GM23248 (cell line): Measurements from ENCODE around the gene ZNF883. TPM values are rescaled to one million over a fixed set of nuclear protein-coding genes. Genes with fewer than 3 reads are reported as not detected.

Experiments
- DNase-seq: peaks from one replicate; pipeline ENCODE4 v3.0.0-alpha.2; 2015
- H2AFZ ChIP-seq: fragments of 200-600 bp; sonication (generic); 2 replicates; pipeline ENCODE4 v1.6.1; 2016; ENCODE audit warnings: antibody characterized with exemption
- H3F3A ChIP-seq: fragments of 200-600 bp; sonication (generic); 2 replicates; pipeline ENCODE4 v1.6.1; 2016; ENCODE audit warnings: mild to moderate bottlenecking, antibody characterized with exemption, mixed run types; ENCODE audit not compliant: insufficient read depth
- H3K27ac ChIP-seq: fragments of 200-600 bp; sonication (generic); 2 replicates; pipeline ENCODE4 v1.5.1; 2016; ENCODE audit warnings: mild to moderate bottlenecking
- H3K27me3 ChIP-seq: fragments of 200-600 bp; sonication (generic); replicated peaks from 2 replicates; pipeline ENCODE4 v1.6.1; 2016; ENCODE audit warnings: mild to moderate bottlenecking; ENCODE audit not compliant: insufficient read depth
- H3K36me3 ChIP-seq: fragments of 200-600 bp; sonication (generic); 2 replicates; pipeline ENCODE4 v1.6.1; 2016; ENCODE audit warnings: low read depth, mild to moderate bottlenecking
- H3K4me1 ChIP-seq: fragments of 200-600 bp; sonication (generic); 2 replicates; pipeline ENCODE4 v1.6.1; 2016; ENCODE audit warnings: mild to moderate bottlenecking; ENCODE audit not compliant: insufficient read depth
- H3K4me2 ChIP-seq: fragments of 200-600 bp; sonication (generic); one replicate; pipeline ENCODE4 v1.6.1; 2016; ENCODE audit warnings: mild to moderate bottlenecking; ENCODE audit not compliant: unreplicated experiment
- H3K4me3 ChIP-seq: fragments of 200-600 bp; sonication (generic); 2 replicates; pipeline ENCODE4 v1.5.1; 2016; ENCODE audit warnings: mild to moderate bottlenecking
- H3K79me2 ChIP-seq: fragments of 200-600 bp; sonication (generic); 2 replicates; pipeline ENCODE4 v1.6.1; 2016; ENCODE audit warnings: mild to moderate bottlenecking; ENCODE audit not compliant: insufficient read depth
- H3K9ac ChIP-seq: fragments of 200-600 bp; sonication (generic); 2 replicates; pipeline ENCODE4 v1.6.1; 2016; ENCODE audit warnings: mild to moderate bottlenecking
- H3K9me2 ChIP-seq: fragments of 200-600 bp; sonication (generic); 2 replicates; pipeline ENCODE4 v1.6.1; 2016; ENCODE audit warnings: mixed run types, mild to moderate bottlenecking, moderate library complexity; ENCODE audit not compliant: insufficient read depth
- H3K9me3 ChIP-seq: fragments of 200-600 bp; sonication (generic); one replicate; pipeline ENCODE4 v1.6.1; 2017; ENCODE audit warnings: low read depth
- H4K20me1 ChIP-seq: fragments of 200-600 bp; sonication (generic); 2 replicates; pipeline ENCODE4 v1.6.0; 2016; ENCODE audit not compliant: insufficient read depth
- EZH2 ChIP-seq: fragments of 200-600 bp; sonication (generic); IDR thresholded peaks from 2 replicates; pipeline ENCODE4 v1.6.1; 2018; ENCODE audit warnings: antibody characterized with exemption, mild to moderate bottlenecking; ENCODE audit not compliant: insufficient read depth, poor library complexity, severe bottlenecking
- EZH2phosphoT487 ChIP-seq: fragments of 200-600 bp; sonication (generic); IDR thresholded peaks from 2 replicates; pipeline ENCODE4 v1.6.1; 2018; ENCODE audit warnings: antibody characterized with exemption, moderate library complexity, mild to moderate bottlenecking, low read depth; ENCODE audit not compliant: insufficient read depth
- whole genome bisulfite sequencing, 2 experiments: methylation state at CpG; one replicate each; pipeline ENCODE4 v1.1.6; 2015 to 2017; ENCODE audit warnings: low lambda C conversion rate in 2 of 2, low coverage in 1 of 2; ENCODE audit errors: missing lambda C conversion rate in 2 of 2; 5-methylcytosine and 5-hydroxymethylcytosine counted together
- in situ Hi-C: fragments of 300-500 bp; cut with MboI; formaldehyde crosslinking; loops from 2 replicates; pipeline ENCODE4 v1.15.0; 2020
- polyA plus RNA-seq: library from polyadenylated mRNA; unstranded; fragments of >200 nt; fragmentation: Nextera tagmentation; extraction: Ambion mirVana; gene quantifications from 2 replicates; pipeline ENCODE4 v1.2.1, GENCODE V29; 2016
- total RNA-seq: library from RNA; depleted of rRNA; stranded (reverse); fragments of >200 nt; shearing (Covaris generic); gene quantifications from 2 replicates; pipeline ENCODE4 v1.2.3, GENCODE V29; 2014

ZNF883 gene
- total and polyA plus RNA-seq, 2 experiments from 2014 or later: 6.6 to 7.6 TPM

GRCh38 chr9:112933696-112934095, 78.3 kb downstream of the ZNF883 start:
- in situ Hi-C loops: no loop called here
- no peaks in the 10 kb centered on the region for H3K9me2 ChIP-seq
- no peak overlapping the region for H2AFZ ChIP-seq
- H3K9me3 ChIP-seq: no peaks in the 10 kb centered on the region
- no peaks in the 10 kb centered on the region for H4K20me1 ChIP-seq
- no peaks in the 10 kb centered on the region for H3K4me1 ChIP-seq
- no peak overlapping the region for H3K9ac ChIP-seq
- no peak overlapping the region for H3K27ac ChIP-seq
- no peak overlapping the region for H3K4me2 ChIP-seq
- 72 to 80% methylated on average over 2 of the region's 2 CpGs for WGBS, 2 experiments
- H3K36me3 ChIP-seq: no peaks in the 10 kb centered on the region
- H3F3A ChIP-seq: no peaks in the 10 kb centered on the region
- H3K4me3 ChIP-seq: no peak overlapping the region
- DNase-seq: no peak
- no peaks in the 10 kb centered on the region for H3K79me2 ChIP-seq
- H3K27me3 ChIP-seq: peaks cover 44% of the 10 kb centered on the region
- TF ChIP-seq EZH2phosphoT487 (no peak), EZH2 (no peak)

- Histone ChIP-seq H3K4me2 (no peak overlapping the region), H2AFZ (peak overlapping the region; percentile 16; the same call in 1 of the 2 replicates), H3K9ac (no peak overlapping the region), H3K79me2 (no peaks in the 10 kb centered on the region), H3F3A (no peaks in the 10 kb centered on the region), H3K36me3 (no peaks in the 10 kb centered on the region), H3K27me3 (peaks cover 2% of the 10 kb centered on the region), H3K27ac (no peak overlapping the region), H3K9me2 (no peaks in the 10 kb centered on the region), H4K20me1 (no peaks in the 10 kb centered on the region), H3K4me3 (no peak overlapping the region), H3K9me3 (no peaks in the 10 kb centered on the region), H3K4me1 (no peaks in the 10 kb centered on the region)
- no peak for TF ChIP-seq EZH2
- TF ChIP-seq EZH2phosphoT487: no peak
- DNase-seq: peak; percentile 50
- 41 to 44% methylated on average over 8 of the region's 8 CpGs for WGBS, 2 experiments
- in situ Hi-C loops: no loop called here
Observed at GRCh38 chr9:112925058-112925641, 86.8 kb downstream of the ZNF883 start.

- Histone ChIP-seq H3K9ac (no peak overlapping the region), H2AFZ (peak overlapping the region; percentile 31; the same call in 1 of the 2 replicates), H3K9me2 (no peaks in the 10 kb centered on the region), H4K20me1 (no peaks in the 10 kb centered on the region), H3K27me3 (no peaks in the 10 kb centered on the region; the same call in 1 of the 2 replicates), H3K27ac (no peak overlapping the region), H3K4me3 (no peak overlapping the region), H3K36me3 (no peaks in the 10 kb centered on the region), H3K9me3 (no peaks in the 10 kb centered on the region), H3K4me2 (no peak overlapping the region), H3F3A (no peaks in the 10 kb centered on the region), H3K4me1 (no peaks in the 10 kb centered on the region), H3K79me2 (no peaks in the 10 kb centered on the region)
- peak; percentile 78 for DNase-seq
- in situ Hi-C loops: no loop called here
- whole genome bisulfite sequencing, 2 experiments: 3 to 8% methylated on average over 3 of the region's 3 CpGs
- TF ChIP-seq EZH2 (no peak), EZH2phosphoT487 (no peak)
Observed at GRCh38 chr9:112921549-112921948, 90.4 kb downstream of the ZNF883 start.

- H3K9ac ChIP-seq: no peak overlapping the region
- H3K9me2 ChIP-seq: no peaks in the 10 kb centered on the region
- H3K27me3 ChIP-seq: peaks cover 5% of the 10 kb centered on the region; the same call in 1 of the 2 replicates
- no peaks in the 10 kb centered on the region for H3F3A ChIP-seq
- H3K4me3 ChIP-seq: no peak overlapping the region
- in situ Hi-C loops: no loop called here
- no peak overlapping the region for H2AFZ ChIP-seq
- H3K27ac ChIP-seq: no peak overlapping the region
- H3K9me3 ChIP-seq: no peaks in the 10 kb centered on the region
- no peaks in the 10 kb centered on the region for H4K20me1 ChIP-seq
- TF ChIP-seq EZH2phosphoT487 (no peak), EZH2 (no peak)
- 32 to 44% methylated on average over 1 of the region's 1 CpG for WGBS, 2 experiments
- no peak overlapping the region for H3K4me2 ChIP-seq
- no peak for DNase-seq
- H3K4me1 ChIP-seq: no peaks in the 10 kb centered on the region
- no peaks in the 10 kb centered on the region for H3K36me3 ChIP-seq
- H3K79me2 ChIP-seq: no peaks in the 10 kb centered on the region
Observed at GRCh38 chr9:112917987-112918362, 94.0 kb downstream of the ZNF883 start.
